Measurements from ENCODE around the gene SLAMF8.

The SLAMF8 gene

DNA sequence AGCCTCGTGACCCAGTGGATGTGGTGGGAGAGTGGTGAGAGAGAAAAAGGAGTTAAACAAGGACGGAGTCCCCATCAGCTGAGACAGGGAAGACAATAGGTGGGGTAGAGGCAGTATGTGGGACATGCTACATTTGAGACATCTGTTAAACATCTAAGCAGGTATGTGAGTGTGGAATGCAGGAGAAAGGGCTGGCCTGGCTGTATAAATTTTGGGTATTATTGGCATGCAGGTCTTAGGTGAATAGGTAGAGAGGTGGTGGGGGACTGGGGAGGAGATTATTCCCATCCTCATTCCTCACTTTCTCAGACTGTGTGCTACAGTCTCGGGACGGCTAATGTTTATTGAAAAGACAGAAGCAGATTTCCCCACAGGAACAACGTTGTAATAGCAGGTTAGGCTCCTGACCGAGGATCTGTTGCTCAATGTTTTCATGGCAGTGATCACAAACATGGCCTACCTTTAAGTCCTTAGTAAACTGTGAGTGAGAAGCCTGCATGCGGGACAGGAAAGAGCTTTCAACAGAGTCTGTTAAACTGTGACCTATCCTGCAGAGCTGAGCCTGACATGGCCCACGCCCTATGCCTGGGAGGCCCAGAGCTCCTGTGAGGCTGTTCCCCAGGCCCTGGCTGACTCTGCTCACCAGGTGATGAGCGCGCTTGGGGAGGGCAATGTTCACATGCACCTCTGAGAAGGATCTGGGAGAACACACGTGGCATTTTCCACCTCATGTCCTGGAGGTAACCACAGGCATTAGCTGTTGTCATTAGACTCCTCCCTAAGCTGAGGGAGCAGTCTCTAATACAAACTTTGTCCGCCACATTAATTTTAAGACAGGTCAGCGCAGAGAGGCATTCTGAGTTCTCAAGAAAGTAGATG, 19.3 kb downstream of the SLAMF8 start:
- no peaks in the 10 kb centered on the region for H3K36me3 ChIP-seq (ENCODE audit: control insufficient read depth in 1 of 2, insufficient read depth in 2 of 2, low read length in 2 of 2)
- H3K4me1 ChIP-seq (ENCODE audit: control insufficient read depth in 1 of 2, insufficient read depth in 2 of 2, low read length in 2 of 2) = peaks cover 8% of the 10 kb centered on the region in 2 donors
- no peak overlapping the region for H3K4me3 ChIP-seq (ENCODE audit: low read depth in 1 of 2, low read length in 2 of 2)
- H3K9me3 ChIP-seq (ENCODE audit: control insufficient read depth in 1 of 2, low read length in 2 of 2) = no peaks in the 10 kb centered on the region
- no peak overlapping the region for H3K9ac ChIP-seq (ENCODE audit: low read depth in 1 of 2, low read length in 2 of 2)
- H3K27ac ChIP-seq (ENCODE audit: low read depth, low read length) = no peak overlapping the region
- no peaks in the 10 kb centered on the region for H3K27me3 ChIP-seq (ENCODE audit: control insufficient read depth in 1 of 2, insufficient read depth in 2 of 2, low read length in 2 of 2)

DNA sequence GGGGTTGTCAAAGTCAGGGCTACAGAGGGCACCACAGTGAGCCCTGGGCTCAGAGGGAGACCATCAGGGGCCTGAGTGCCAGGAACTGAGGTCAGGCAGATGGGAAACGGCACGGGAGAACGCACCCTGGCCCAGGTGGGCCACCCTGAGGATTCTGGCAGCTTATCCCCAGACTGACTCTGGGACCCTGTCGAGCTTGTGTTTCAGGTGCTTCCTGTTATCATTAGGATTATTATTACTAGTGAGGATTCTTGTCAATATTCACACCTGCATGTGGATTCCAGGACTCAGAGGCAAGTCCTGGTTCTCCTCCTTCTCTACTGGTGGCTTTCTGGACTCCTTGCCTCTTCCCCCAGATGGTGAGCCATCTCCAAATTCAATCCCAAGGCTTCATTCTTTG, 20.6 kb downstream of the SLAMF8 start:
- peaks cover 8% of the 10 kb centered on the region in 2 donors for H3K4me1 ChIP-seq (ENCODE audit: control insufficient read depth in 1 of 2, insufficient read depth in 2 of 2, low read length in 2 of 2)
- H3K36me3 ChIP-seq (ENCODE audit: control insufficient read depth in 1 of 2, insufficient read depth in 2 of 2, low read length in 2 of 2) = no peaks in the 10 kb centered on the region
- no peaks in the 10 kb centered on the region for H3K27me3 ChIP-seq (ENCODE audit: control insufficient read depth in 1 of 2, insufficient read depth in 2 of 2, low read length in 2 of 2)
- no peak overlapping the region for H3K27ac ChIP-seq (ENCODE audit: low read depth, low read length)
- no peak overlapping the region for H3K9ac ChIP-seq (ENCODE audit: low read depth in 1 of 2, low read length in 2 of 2)
- H3K4me3 ChIP-seq (ENCODE audit: low read depth in 1 of 2, low read length in 2 of 2) = no peak overlapping the region
- no peaks in the 10 kb centered on the region for H3K9me3 ChIP-seq (ENCODE audit: control insufficient read depth in 1 of 2, low read length in 2 of 2)

GRCh38 chr1:159848326-159848725, 21.7 kb downstream of the SLAMF8 start:
- Histone ChIP-seq H3K36me3 (ENCODE audit: control insufficient read depth in 1 of 2, insufficient read depth in 2 of 2, low read length in 2 of 2) (no peaks in the 10 kb centered on the region), H3K9me3 (ENCODE audit: control insufficient read depth in 1 of 2, low read length in 2 of 2) (no peaks in the 10 kb centered on the region), H3K27ac (ENCODE audit: low read depth, low read length) (no peak overlapping the region), H3K9ac (ENCODE audit: low read depth in 1 of 2, low read length in 2 of 2) (no peak overlapping the region), H3K4me1 (ENCODE audit: control insufficient read depth in 1 of 2, insufficient read depth in 2 of 2, low read length in 2 of 2) (peaks cover 8 to 13% of the 10 kb centered on the region in 2 donors), H3K27me3 (ENCODE audit: control insufficient read depth in 1 of 2, insufficient read depth in 2 of 2, low read length in 2 of 2) (no peaks in the 10 kb centered on the region), H3K4me3 (ENCODE audit: low read depth in 1 of 2, low read length in 2 of 2) (no peak overlapping the region)

GRCh38 chr1:159849626-159850366, 23.1 kb downstream of the SLAMF8 start:
- H3K27me3 ChIP-seq (ENCODE audit: control insufficient read depth in 1 of 2, insufficient read depth in 2 of 2, low read length in 2 of 2) = no peaks in the 10 kb centered on the region
- H3K27ac ChIP-seq (ENCODE audit: low read depth, low read length) = no peak overlapping the region
- H3K9me3 ChIP-seq (ENCODE audit: control insufficient read depth in 1 of 2, low read length in 2 of 2) = no peaks in the 10 kb centered on the region
- peaks cover 8 to 18% of the 10 kb centered on the region in 2 donors for H3K4me1 ChIP-seq (ENCODE audit: control insufficient read depth in 1 of 2, insufficient read depth in 2 of 2, low read length in 2 of 2)
- no peak overlapping the region for H3K4me3 ChIP-seq (ENCODE audit: low read depth in 1 of 2, low read length in 2 of 2)
- no peaks in the 10 kb centered on the region for H3K36me3 ChIP-seq (ENCODE audit: control insufficient read depth in 1 of 2, insufficient read depth in 2 of 2, low read length in 2 of 2)
- H3K9ac ChIP-seq (ENCODE audit: low read depth in 1 of 2, low read length in 2 of 2) = no peak overlapping the region

DNA sequence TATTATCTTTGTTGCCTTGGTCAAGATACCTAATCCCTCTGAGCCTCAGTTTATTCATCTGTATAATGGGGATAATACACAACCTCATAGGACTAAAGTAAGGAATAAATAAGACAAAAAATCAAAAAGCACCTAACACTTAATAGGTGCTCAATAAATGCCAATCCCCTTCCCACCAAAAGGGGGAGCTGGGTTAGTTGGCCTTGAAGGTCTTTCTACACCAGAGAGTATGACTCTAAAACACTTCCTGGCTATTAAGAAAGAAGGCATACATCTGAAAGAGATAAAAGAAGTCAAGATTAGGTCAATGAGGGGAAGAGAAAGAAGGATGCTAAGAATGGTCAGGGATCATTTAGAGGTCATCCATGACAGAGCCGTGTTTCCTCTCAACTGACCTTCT, 24.7 kb downstream of the SLAMF8 start:
- H3K9me3 ChIP-seq (ENCODE audit: control insufficient read depth in 1 of 2, low read length in 2 of 2) = no peaks in the 10 kb centered on the region
- no peak overlapping the region for H3K27ac ChIP-seq (ENCODE audit: low read depth, low read length)
- no peak overlapping the region for H3K9ac ChIP-seq (ENCODE audit: low read depth in 1 of 2, low read length in 2 of 2)
- H3K36me3 ChIP-seq (ENCODE audit: control insufficient read depth in 1 of 2, insufficient read depth in 2 of 2, low read length in 2 of 2) = no peaks in the 10 kb centered on the region
- H3K4me3 ChIP-seq (ENCODE audit: low read depth in 1 of 2, low read length in 2 of 2) = no peak overlapping the region
- H3K27me3 ChIP-seq (ENCODE audit: control insufficient read depth in 1 of 2, insufficient read depth in 2 of 2, low read length in 2 of 2) = no peaks in the 10 kb centered on the region
- peaks cover 6 to 16% of the 10 kb centered on the region in 2 donors for H3K4me1 ChIP-seq (ENCODE audit: control insufficient read depth in 1 of 2, insufficient read depth in 2 of 2, low read length in 2 of 2)

- Histone ChIP-seq H3K4me3 (ENCODE audit: low read depth in 1 of 2, low read length in 2 of 2) (peak overlapping the region; percentile 64 to 76), H3K27ac (ENCODE audit: low read depth, low read length) (peak overlapping the region; percentile 94), H3K9me3 (ENCODE audit: control insufficient read depth in 1 of 2, low read length in 2 of 2) (no peaks in the 10 kb centered on the region), H3K4me1 (ENCODE audit: control insufficient read depth in 1 of 2, insufficient read depth in 2 of 2, low read length in 2 of 2) (peaks cover 6 to 16% of the 10 kb centered on the region in 2 donors), H3K27me3 (ENCODE audit: control insufficient read depth in 1 of 2, insufficient read depth in 2 of 2, low read length in 2 of 2) (no peaks in the 10 kb centered on the region), H3K36me3 (ENCODE audit: control insufficient read depth in 1 of 2, insufficient read depth in 2 of 2, low read length in 2 of 2) (no peaks in the 10 kb centered on the region), H3K9ac (ENCODE audit: low read depth in 1 of 2, low read length in 2 of 2) (peak overlapping the region; percentile 88 to 93)
These were observed 26.9 kb downstream of the SLAMF8 start for GRCh38 chr1:159853417-159854115.

DNA sequence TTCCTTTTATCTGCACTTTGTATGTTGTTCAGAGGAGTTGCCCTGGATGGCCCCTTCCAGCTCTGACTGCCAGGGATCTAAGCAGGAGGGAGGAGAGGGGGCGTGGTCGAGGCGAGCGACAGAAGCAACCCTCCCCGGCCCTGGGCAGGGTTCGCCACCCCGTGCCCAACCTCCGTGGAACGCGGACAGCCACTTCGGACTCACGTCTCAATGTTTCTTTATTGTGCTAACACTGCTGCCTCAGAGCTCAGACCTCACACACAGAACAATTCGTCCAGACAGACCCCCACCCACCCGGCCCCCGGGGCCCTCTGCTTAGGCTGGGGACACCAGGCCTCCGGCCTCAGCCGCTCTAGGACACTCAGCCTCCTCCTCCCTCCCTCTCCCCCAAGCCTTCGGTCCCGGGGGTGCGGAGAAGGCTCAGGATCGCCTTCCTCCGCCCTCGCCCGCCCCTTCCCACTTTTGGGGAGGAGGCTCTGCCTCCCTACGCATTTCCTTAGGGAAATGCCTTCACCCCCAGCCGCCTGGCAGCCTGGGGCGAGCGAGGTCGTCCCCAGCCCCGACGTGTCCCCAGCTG, 27.5 kb downstream of the SLAMF8 start:
- Histone ChIP-seq H3K36me3 (ENCODE audit: control insufficient read depth in 1 of 2, insufficient read depth in 2 of 2, low read length in 2 of 2) (no peaks in the 10 kb centered on the region), H3K4me3 (ENCODE audit: low read depth in 1 of 2, low read length in 2 of 2) (peak overlapping the region; percentile 64 to 76), H3K4me1 (ENCODE audit: control insufficient read depth in 1 of 2, insufficient read depth in 2 of 2, low read length in 2 of 2) (peaks cover 6 to 16% of the 10 kb centered on the region in 2 donors), H3K27me3 (ENCODE audit: control insufficient read depth in 1 of 2, insufficient read depth in 2 of 2, low read length in 2 of 2) (no peaks in the 10 kb centered on the region), H3K9ac (ENCODE audit: low read depth in 1 of 2, low read length in 2 of 2) (peak overlapping the region; percentile 88 to 93), H3K9me3 (ENCODE audit: control insufficient read depth in 1 of 2, low read length in 2 of 2) (no peaks in the 10 kb centered on the region), H3K27ac (ENCODE audit: low read depth, low read length) (peak overlapping the region; percentile 94)

DNA sequence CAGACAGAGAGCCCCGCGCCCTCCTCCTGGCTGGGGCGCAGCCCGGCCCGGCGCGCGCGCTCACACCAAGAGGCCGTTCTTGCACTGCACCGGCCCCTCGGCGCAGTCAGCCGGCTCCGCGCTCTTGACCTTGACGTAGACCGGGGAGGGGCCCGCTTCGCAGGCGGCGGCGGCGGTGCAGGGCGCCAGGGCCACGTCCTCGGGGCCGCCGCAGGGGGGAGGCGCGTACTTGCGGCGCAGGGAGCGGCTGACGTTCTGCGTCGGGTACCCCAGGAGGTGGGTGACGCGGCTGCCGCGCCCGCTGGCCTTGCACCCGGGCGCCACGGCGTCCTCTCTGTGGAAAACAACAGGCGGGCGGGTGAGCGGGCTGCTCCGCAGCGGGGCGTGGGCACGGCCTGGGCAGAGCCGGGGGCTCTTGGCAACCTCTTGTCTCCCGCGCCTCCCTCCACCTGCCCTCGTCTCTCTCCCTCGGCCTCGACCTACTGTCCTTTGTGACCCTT, 28.1 kb downstream of the SLAMF8 start:
- Histone ChIP-seq H3K4me1 (ENCODE audit: control insufficient read depth in 1 of 2, insufficient read depth in 2 of 2, low read length in 2 of 2) (peaks cover 6 to 16% of the 10 kb centered on the region in 2 donors), H3K27ac (ENCODE audit: low read depth, low read length) (peak overlapping the region; percentile 94), H3K9me3 (ENCODE audit: control insufficient read depth in 1 of 2, low read length in 2 of 2) (no peaks in the 10 kb centered on the region), H3K27me3 (ENCODE audit: control insufficient read depth in 1 of 2, insufficient read depth in 2 of 2, low read length in 2 of 2) (no peaks in the 10 kb centered on the region), H3K9ac (ENCODE audit: low read depth in 1 of 2, low read length in 2 of 2) (peak overlapping the region; percentile 88 to 93), H3K36me3 (ENCODE audit: control insufficient read depth in 1 of 2, insufficient read depth in 2 of 2, low read length in 2 of 2) (no peaks in the 10 kb centered on the region), H3K4me3 (ENCODE audit: low read depth in 1 of 2, low read length in 2 of 2) (peak overlapping the region; percentile 64 to 76)

DNA sequence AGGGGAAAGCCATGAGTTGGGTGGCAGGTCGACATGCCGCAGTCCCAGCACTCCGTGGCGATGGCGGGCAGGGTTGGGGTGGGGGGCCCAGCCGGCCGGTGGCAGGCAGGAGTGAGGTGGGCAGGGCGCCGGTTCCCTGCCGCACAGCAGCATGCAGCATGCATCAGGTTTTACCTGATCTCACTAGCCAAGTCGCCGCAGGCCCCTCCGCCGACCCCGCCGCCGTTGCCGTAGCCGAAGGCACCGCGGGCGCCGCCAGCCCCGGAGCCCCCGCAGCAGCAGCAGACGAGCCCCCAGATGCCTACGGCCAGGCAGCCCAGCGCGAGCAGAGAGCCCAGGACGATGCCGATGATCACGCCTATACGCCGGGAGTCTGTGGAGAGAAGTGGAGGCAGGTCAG, 29.0 kb downstream of the SLAMF8 start:
- peaks cover 6 to 16% of the 10 kb centered on the region in 2 donors for H3K4me1 ChIP-seq (ENCODE audit: control insufficient read depth in 1 of 2, insufficient read depth in 2 of 2, low read length in 2 of 2)
- H3K9me3 ChIP-seq (ENCODE audit: control insufficient read depth in 1 of 2, low read length in 2 of 2) = no peaks in the 10 kb centered on the region
- H3K27me3 ChIP-seq (ENCODE audit: control insufficient read depth in 1 of 2, insufficient read depth in 2 of 2, low read length in 2 of 2) = no peaks in the 10 kb centered on the region
- H3K4me3 ChIP-seq (ENCODE audit: low read depth in 1 of 2, low read length in 2 of 2) = no peak overlapping the region
- H3K36me3 ChIP-seq (ENCODE audit: control insufficient read depth in 1 of 2, insufficient read depth in 2 of 2, low read length in 2 of 2) = no peaks in the 10 kb centered on the region
- H3K27ac ChIP-seq (ENCODE audit: low read depth, low read length) = no peak overlapping the region
- no peak overlapping the region for H3K9ac ChIP-seq (ENCODE audit: low read depth in 1 of 2, low read length in 2 of 2)
